ENCODE data around the gene LUC7L3. TPM values are rescaled to one million over a fixed set of nuclear protein-coding genes. Genes with fewer than 3 reads are reported as not detected.

LUC7L3 gene
- total and polyA plus RNA-seq, 2 donors (not counting 1 experiment from before 2014, with no cell fraction given) = 42.9 to 311 TPM

DNA sequence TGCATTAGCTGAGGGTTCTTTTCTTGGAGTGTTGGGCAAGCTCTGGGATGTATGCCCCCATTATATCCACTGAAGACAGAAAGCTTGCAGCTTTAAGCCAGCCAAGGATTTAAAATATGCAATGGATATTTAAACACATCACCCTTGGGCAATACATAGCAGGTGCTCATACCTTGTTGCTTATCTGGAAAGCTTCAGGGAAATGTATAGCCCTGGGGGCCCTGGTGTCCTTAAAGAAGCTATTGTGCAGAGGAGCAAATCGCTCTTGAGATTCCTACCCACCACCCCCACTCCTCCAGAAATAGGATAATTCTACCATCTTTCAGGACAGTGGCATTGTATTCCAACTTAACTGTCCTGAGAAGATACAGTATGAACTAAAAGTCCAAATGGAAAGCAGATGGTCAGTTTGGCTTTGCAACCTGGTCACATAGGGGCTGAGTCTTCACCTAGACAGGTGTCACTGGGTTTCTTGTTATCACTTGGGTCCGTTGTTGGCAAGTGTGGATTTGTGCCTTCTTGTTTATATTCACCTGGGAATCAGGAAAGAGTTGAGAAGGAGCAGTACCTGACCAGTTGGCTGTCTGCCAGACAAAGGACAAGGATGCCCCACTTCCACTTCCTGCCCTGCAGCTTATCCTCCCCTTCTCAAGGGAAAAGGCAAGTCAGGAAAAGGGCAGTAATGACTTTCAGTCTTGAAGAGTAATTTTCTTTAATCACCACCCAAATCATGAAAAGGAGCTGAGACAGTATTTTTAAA lies 44.5 kb downstream of the LUC7L3 start:
- Histone ChIP-seq H3K4me1 (ENCODE audit: control insufficient read depth in 2 of 2, insufficient read depth in 2 of 2, low read length in 2 of 2) (peaks cover 32 to 36% of the 10 kb centered on the region in 2 donors), H3K27ac (ENCODE audit: low read length in 2 of 2) (no peak overlapping the region), H3K4me3 (ENCODE audit: control extremely low read depth in 1 of 5, extremely low read depth in 1 of 5, insufficient read depth in 1 of 5, low read depth in 2 of 5, low read length in 4 of 5) (no peak overlapping the region), H3K27me3 (replicated peaks in 1 of 4; ENCODE audit: control extremely low read depth in 1 of 4, control insufficient read depth in 3 of 4, insufficient read depth in 4 of 4, low read length in 3 of 4) (no peaks in the 10 kb centered on the region), H3K9me3 (ENCODE audit: control extremely low read depth in 1 of 3, control insufficient read depth in 2 of 3, insufficient read depth in 1 of 3, low read length in 2 of 3) (no peaks in the 10 kb centered on the region), H3K36me3 (replicated peaks in 1 of 2; ENCODE audit: control extremely low read depth in 1 of 2, control insufficient read depth in 1 of 2, extremely low read depth in 1 of 2, insufficient read depth in 2 of 2, low read length in 1 of 2) (no peaks in the 10 kb centered on the region), H3K4me2 (replicated peaks; ENCODE audit: low read depth, low read length, poor library complexity, severe bottlenecking) (peak overlapping the region; percentile 68), H3K79me2 (ENCODE audit: control insufficient read depth, insufficient read depth, low read length) (no peaks in the 10 kb centered on the region), H3K9ac (ENCODE audit: low read length) (no peak overlapping the region), H2AFZ (ENCODE audit: insufficient read depth, low read depth, low read length, poor library complexity, severe bottlenecking) (peak overlapping the region; percentile 68), H4K20me1 (ENCODE audit: control insufficient read depth, insufficient read depth, low read length, poor library complexity, severe bottlenecking) (no peaks in the 10 kb centered on the region)
- TF ChIP-seq, protein P1, sequence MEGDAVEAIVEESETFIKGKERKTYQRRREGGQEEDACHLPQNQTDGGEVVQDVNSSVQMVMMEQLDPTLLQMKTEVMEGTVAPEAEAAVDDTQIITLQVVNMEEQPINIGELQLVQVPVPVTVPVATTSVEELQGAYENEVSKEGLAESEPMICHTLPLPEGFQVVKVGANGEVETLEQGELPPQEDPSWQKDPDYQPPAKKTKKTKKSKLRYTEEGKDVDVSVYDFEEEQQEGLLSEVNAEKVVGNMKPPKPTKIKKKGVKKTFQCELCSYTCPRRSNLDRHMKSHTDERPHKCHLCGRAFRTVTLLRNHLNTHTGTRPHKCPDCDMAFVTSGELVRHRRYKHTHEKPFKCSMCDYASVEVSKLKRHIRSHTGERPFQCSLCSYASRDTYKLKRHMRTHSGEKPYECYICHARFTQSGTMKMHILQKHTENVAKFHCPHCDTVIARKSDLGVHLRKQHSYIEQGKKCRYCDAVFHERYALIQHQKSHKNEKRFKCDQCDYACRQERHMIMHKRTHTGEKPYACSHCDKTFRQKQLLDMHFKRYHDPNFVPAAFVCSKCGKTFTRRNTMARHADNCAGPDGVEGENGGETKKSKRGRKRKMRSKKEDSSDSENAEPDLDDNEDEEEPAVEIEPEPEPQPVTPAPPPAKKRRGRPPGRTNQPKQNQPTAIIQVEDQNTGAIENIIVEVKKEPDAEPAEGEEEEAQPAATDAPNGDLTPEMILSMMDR (IDR thresholded peaks at IDR 0.05) = no peak
- TF ChIP-seq EZH2 (IDR thresholded peaks at IDR 0.05; ENCODE audit: borderline replicate concordance, insufficient read depth, low read depth, low read length, poor library complexity, severe bottlenecking) = no peak
- H3K27me3 Mint-ChIP-seq = no peaks in the 10 kb centered on the region
- ChIA-PET POLR2A (interaction anchor here (0.5 to 0.6 kb wide), 2 partner anchors 46 to 441 kb away, joined by 3 to 4 read pairs; no protein-coding TSS in a partner anchor), CTCF (interaction anchor here (0.8 to 3.3 kb wide), 5 partner anchors 16 to 389 kb away, joined by 3 to 13 read pairs (median 3); partner anchors contain the start of gene NME1)
- no peak overlapping the region for H3K27ac Mint-ChIP-seq
- intact Hi-C loops (cut with micrococcal nuclease) = loop anchor here (1.0 to 5.0 kb wide), 2 partner anchors 42 to 389 kb away; partner anchors contain the start of gene NME1
- H3K9me3 Mint-ChIP-seq (ENCODE audit: insufficient read depth) = no peaks in the 10 kb centered on the region
- peaks cover 37% of the 10 kb centered on the region for H3K4me1 Mint-ChIP-seq
- peak overlapping the region; percentile 34 for H3K4me3 Mint-ChIP-seq
- DNase-seq (no peak), ATAC-seq (ENCODE audit: low read depth) (no peak)
- 90% methylated on average over 1 of the region's 2 CpGs for WGBS (ENCODE audit: insufficient coverage)

DNA sequence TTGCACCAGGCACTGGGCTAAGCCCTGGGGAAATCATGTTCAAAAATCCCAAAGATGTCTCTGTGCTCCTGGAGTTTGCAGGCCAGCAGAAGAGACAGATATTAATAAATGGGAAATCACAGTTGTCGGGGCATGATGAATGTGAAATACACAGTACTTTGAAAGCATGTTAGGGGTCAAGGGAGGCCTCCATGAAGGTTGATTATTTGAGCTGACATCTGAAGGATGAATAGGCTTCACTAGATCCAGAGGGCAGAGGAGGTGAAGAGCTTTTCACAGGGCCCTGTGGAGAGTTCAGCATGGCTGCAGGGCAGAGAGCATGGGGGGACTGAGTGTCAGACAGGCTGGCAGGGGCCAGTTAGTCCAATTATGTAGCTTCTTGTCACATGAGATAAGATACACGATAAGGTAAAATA lies 45.3 kb downstream of the LUC7L3 start:
- 91% methylated on average over 1 of the region's 2 CpGs for WGBS (ENCODE audit: insufficient coverage)
- Mint-ChIP-seq H3K9me3 (ENCODE audit: insufficient read depth) (no peaks in the 10 kb centered on the region), H3K27me3 (no peaks in the 10 kb centered on the region), H3K27ac (no peak overlapping the region), H3K4me3 (peak overlapping the region; percentile 37), H3K4me1 (peaks cover 37% of the 10 kb centered on the region)
- DNase-seq (no peak), ATAC-seq (ENCODE audit: low read depth) (no peak)
- Histone ChIP-seq H2AFZ (ENCODE audit: insufficient read depth, low read depth, low read length, poor library complexity, severe bottlenecking) (no peak overlapping the region), H3K9me3 (ENCODE audit: control extremely low read depth in 1 of 3, control insufficient read depth in 2 of 3, insufficient read depth in 1 of 3, low read length in 2 of 3) (no peaks in the 10 kb centered on the region), H3K4me3 (ENCODE audit: control extremely low read depth in 1 of 5, extremely low read depth in 1 of 5, insufficient read depth in 1 of 5, low read depth in 2 of 5, low read length in 4 of 5) (no peak overlapping the region), H3K4me2 (replicated peaks; ENCODE audit: low read depth, low read length, poor library complexity, severe bottlenecking) (peak overlapping the region; percentile 62), H3K27me3 (replicated peaks in 1 of 4; ENCODE audit: control extremely low read depth in 1 of 4, control insufficient read depth in 3 of 4, insufficient read depth in 4 of 4, low read length in 3 of 4) (no peaks in the 10 kb centered on the region), H3K27ac (ENCODE audit: low read length in 2 of 2) (no peak overlapping the region), H3K36me3 (replicated peaks in 1 of 2; ENCODE audit: control extremely low read depth in 1 of 2, control insufficient read depth in 1 of 2, extremely low read depth in 1 of 2, insufficient read depth in 2 of 2, low read length in 1 of 2) (no peaks in the 10 kb centered on the region), H4K20me1 (ENCODE audit: control insufficient read depth, insufficient read depth, low read length, poor library complexity, severe bottlenecking) (no peaks in the 10 kb centered on the region), H3K79me2 (ENCODE audit: control insufficient read depth, insufficient read depth, low read length) (no peaks in the 10 kb centered on the region), H3K4me1 (ENCODE audit: control insufficient read depth in 2 of 2, insufficient read depth in 2 of 2, low read length in 2 of 2) (peaks cover 32 to 36% of the 10 kb centered on the region in 2 donors), H3K9ac (ENCODE audit: low read length) (no peak overlapping the region)
- intact Hi-C loops (cut with micrococcal nuclease) = loop anchor here (5.0 kb wide), 1 partner anchor 42 kb away; no protein-coding TSS in a partner anchor
- POLR2A ChIA-PET = no interaction called here
- TF ChIP-seq EZH2 (IDR thresholded peaks at IDR 0.05; ENCODE audit: borderline replicate concordance, insufficient read depth, low read depth, low read length, poor library complexity, severe bottlenecking) = no peak
- TF ChIP-seq, protein P1 (IDR thresholded peaks at IDR 0.05) = no peak
- CTCF ChIA-PET = interaction anchor here (0.8 to 3.3 kb wide), 2 partner anchors 18 to 88 kb away, joined by 3 to 13 read pairs; no protein-coding TSS in a partner anchor

Data from B cell (primary cell).